GM19240 (cell line): ENCODE measurements around the gene CHRNA3.
"Not testable (repeated sequence)": the region's sequence is repeated elsewhere in the genome, so short reads cannot be mapped to it uniquely, and the experiment has no call there.

Experiments used
- DNase-seq: peaks from one replicate; pipeline ENCODE4 v3.0.0; 2011; ENCODE audit warnings: low spot score; ENCODE audit not compliant: insufficient read length

The CHRNA3 gene

DNA sequence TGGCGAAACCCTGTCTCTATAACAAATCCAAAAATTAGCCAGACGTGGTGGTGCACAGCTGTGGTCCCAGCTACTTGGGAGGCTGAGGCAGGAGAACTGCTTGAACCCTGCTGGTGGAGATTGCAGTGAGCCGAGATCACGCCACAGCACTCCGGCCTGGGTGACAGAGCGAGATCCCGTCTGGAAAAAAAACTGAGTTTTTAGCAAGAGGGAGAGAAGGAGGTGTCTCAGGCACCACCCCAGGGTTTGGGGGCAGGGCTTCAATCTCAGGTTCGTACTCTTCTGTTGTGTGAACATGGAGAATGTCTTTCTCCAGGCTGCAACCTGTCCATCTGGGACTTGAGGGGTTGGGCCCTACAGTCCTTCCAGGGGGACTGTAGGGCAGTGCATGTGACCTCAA lies 2.7 kb downstream of the CHRNA3 start:
- DNase-seq, result no peak

DNA sequence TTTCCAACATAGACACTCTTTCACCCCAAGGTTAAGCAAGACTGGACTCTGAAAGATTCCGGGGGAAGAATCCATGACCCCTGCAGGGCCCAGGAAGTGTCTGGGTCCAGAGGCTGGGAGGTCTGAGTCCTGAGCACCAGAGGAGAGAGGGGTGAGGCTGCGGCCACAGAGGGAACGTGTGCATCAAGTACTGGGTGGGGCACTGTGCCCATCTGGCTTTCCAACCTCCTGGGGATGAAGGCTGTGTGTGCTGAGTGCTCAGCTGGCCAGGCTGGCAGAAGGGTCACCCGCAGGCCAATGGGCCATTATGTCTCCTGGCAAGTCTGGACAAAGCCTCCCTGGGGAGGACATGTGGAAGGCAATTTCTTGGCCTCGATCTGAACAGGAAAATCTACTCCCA lies 3.3 kb downstream of the CHRNA3 start:
- DNase-seq, result no peak

DNA sequence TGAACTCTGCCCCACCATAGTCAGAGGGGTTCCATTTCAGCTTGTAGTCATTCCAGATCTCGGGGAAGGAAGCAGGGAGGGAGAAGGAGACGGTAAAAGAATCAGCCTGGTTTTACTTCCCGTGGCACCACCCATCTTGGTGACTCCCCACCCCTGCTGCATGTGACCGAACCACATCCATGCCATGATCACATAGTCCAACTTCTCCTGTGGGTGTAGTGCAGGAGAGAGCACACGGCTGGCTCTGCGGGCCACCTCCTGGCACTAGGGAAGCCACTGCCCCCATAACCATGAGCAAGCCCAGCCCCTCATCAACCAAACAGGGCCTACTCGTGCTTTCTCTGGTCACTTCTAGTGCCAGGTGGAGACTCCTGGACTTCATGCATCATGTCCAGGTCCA lies 3.7 kb downstream of the CHRNA3 start:
- no peak for DNase-seq

DNA sequence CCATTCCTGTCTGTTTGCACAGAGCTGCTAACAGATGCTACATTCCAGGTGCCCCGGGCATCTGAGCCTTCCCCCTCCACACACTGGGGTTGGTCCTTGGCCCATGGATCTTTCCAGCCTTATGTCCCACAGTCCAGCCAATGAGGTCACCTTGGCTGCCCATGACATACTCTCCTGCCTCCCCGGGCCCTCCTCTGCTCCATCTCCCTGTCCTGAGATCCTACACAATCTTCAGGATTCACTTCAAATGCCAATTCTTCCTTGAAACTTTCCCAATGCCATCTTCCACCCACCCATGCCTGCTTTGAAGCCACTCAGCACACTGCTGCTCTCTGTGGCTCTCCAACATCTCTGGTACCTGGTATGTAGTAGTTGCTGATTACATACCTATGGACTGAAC lies 4.3 kb downstream of the CHRNA3 start:
- DNase-seq, result no peak

DNA sequence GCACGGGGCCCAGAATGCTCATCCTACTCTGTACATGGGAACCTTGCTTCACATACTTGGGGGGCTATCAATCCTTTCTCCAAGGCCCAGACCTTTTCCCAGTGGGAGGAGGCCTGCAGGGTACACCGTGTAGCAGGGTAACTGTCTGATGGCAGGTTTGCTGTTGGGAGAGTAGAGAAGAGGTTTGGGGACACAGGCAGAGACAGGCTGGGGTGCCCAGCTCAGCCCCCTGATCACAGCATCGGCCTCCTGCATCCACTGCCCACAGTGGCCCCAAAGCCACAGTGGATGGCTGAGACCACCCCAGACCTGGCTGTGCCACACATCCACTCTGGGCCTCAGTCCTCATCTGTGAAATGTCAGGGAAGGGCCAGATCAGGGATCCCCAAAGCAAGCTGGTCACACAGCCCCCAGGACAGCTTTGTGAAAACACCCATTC lies 5.6 kb downstream of the CHRNA3 start:
- no peak for DNase-seq

DNA sequence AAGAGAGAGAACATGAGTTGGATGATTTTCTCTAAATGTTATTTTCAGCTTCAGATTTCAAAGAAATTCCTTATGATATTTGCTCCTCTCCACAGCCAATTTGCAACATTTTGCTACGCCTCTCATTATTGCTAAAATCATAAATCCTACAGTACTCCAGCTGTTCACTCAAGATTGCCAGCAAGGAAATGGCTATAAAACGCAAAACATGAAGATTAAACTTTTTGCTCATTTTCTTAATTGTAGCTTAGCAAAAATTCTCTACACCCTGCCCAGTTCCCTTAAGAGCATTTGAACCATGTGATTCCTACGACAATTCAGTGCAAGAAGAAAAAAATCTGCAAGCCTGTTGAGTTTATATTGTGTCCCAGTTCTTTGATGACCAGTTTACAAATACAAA lies 6.8 kb downstream of the CHRNA3 start:
- DNase-seq, result no peak

DNA sequence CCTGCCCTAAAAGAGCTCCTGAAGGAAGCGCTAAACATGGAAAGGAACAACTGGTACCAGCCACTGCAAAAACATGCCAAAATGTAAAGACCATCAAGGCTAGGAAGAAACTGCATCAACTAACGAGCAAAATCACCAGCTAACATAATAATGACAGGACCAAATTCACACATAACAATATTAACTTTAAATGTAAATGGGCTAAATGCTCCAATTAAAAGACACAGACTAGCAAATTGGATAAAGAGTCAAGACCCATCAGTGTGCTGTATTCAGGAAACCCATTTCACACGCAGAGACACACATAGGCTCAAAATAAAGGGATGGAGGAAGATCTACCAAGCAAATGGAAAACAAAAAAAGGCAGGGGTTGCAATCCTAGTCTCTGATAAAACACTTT lies 11.2 kb downstream of the CHRNA3 start:
- not testable (repeated sequence) for DNase-seq

DNA sequence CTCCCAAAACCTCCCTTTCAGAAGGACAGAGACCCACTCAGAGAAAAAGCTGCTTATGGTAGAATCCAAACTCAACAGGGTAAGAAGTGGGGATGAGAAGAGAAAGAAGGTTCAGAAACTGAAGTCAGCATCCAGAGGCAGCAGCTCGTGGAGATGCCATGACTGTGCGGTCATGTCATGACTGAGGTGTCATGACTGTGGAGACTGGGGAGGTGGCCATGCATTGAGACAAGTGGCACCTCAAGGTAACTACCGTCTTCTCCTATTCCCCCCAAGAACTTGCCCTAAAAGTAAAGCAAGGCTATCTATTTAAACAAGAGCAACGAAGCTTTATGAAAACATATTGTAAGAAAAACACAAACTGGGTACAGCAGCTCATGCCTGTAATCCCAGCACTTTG lies 15.1 kb downstream of the CHRNA3 start:
- no peak for DNase-seq

DNA sequence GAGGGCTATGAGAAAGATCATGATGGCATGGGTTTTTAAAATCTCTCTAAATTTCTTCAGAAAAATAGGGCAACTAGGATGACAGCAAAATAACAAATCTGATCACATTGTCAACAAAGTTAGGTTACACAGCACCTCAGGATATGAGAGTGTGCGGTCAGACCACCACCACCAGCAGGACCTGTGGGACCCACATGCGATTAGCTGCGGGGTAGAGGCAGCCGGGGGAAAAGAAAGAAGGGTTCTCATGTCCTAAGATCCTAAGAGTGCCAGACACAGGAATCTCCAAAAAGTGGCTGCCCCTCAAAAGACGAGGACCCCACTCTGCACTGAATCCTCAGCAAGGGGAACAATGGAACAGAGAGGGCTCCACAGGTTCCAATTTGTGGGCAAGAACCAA lies 15.6 kb downstream of the CHRNA3 start:
- no peak for DNase-seq

DNA sequence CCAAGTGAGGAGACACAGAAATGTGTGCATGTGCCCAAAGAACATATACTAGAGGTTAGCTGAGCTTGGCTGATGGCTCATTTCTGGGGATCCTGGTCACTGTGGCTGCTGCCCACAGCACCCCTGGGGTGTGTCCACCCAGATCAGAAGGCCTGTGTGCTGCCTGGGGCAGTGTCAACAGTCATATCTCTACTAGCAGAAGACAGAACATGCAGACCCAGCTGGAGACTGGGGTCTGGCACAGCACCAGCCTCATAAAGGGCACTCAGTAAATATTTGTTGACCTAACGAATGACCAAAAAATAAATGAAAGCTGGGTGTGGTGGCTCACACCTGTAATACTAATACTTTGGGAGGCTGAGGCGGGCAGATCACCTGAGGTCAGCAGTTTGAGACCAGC lies 16.4 kb downstream of the CHRNA3 start:
- DNase-seq, result no peak

DNA sequence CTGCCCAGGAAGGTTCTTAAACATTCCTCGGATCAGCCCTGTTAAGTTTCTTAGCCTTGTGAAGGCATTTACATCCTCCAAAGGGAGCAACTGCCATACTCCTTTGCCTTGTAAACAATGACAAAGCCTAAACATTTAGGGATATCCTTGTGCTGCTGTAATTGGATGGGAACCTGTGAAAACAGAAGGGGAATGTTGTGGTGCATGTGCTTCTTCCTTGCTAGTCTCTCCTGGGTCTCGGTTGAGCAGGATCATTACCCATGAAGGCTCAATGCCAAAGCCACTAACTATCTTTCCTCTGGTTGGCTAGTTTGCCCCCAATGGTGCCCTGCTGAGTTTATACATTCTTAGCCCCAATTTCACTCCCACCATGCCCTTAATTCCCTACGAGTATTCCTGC lies 17.3 kb downstream of the CHRNA3 start:
- no peak for DNase-seq

DNA sequence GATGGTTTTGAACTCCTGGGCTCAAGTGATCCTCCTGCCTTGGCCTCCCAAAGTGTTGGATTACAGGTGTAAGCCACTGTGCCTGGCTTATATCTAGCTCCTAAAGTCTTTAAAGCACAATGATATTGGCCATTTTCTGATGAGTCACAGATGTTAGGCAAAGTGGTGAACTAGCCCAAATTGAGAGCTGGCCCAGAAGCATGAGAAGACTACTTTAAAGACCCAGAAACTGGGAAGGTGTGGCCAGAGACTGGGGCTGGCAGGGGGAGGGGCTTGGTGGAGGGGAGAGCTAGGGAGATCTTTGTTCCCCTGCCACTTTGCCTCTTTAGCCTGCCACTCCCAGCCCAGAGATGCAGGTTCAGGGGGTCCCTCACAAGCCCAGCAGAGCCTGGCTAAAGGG lies 21.6 kb downstream of the CHRNA3 start:
- no peak for DNase-seq

DNA sequence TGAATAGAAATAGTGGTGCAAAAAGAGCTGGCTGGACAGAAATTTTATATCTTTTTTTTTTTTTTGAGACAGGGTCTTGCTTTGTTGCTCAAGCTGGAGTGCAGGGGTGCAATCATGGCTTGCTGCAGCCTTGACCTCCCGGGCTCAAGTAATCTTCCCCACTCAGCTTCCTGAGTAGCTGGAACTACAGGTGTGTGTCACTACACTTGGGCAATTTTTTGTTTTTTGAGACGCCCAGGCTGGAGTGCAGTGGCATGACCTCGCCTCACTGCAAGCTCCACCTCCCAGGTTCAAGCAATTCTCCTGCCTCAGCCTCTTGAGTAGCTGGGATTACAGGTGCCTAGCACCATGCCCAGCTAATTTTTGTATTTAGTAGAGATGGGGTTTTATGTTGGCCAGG lies 22.4 kb downstream of the CHRNA3 start:
- no peak for DNase-seq

DNA sequence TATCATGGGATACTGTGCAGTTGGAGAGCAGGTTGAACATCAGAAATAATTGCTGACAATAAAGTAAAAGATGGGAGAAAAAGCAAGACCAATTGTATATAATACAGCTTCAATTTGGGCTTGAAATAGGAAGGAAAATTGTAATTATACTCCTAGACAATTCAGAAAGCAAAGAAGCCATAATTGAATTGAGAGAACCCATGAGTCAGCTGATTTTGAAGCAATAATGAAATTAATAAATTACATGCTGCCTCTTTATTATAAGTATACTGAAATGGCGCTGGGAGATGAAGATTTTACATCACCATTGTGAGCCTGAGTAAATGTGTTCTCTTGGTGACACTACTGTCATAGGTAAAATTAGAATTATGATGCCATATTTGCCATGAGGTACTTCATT lies 23.2 kb downstream of the CHRNA3 start:
- no peak for DNase-seq

DNA sequence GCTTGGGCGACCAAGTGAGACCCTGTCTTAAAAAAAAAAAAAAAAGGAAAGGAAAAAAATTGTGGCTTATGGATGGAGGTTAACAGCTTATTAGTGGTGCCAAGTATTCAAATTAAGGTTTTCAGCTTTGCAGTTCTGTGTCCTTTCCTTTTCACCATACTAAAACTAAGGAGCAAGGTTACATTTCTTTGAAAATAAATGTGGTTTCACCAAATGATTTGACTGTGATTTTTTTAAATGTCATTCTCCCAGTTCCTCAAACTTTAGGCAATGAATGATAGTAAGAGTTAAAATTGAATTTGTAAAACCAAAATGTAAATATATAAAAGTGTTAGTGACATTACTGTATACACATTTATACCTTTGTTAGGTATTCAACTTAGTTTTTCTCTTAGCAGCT lies 45.9 kb downstream of the CHRNA3 start:
- no peak for DNase-seq

DNA sequence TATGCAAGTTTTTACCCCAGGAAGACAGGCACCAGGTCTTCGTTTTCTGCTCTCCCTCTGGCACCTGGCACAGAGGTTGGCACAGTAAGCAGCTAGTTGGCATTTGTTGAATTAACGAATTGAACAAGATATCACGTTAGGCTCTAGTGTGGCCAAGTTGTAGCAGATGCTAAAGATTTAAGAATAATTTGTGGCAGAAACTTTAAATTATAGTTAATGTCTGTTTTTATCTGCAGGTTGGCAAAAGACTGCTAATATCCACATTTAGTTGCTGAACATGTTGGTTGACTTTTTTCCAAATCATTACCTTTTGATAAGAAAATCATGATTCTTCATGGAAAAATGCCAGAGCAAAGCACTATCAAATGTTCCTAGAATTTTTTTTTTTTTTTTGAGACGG lies 47.4 kb downstream of the CHRNA3 start:
- DNase-seq, result no peak

DNA sequence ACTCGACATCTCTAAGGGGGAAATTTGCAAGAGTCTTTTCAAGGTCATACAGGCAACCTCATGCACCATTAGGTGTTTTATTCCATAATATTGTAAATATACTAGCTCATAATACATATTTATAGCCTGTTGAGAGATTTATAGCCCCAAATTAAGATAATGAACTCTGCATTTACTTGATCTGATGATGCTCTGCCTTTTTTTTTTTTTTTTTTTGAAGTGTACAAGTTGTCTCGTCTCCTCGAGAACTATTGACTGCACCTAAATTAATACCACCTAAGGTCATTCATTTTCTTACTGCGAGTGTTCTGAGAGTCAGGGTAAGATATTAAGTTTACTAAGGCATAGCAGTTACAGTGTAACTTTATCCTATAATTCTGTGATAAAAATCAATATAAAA lies 49.4 kb downstream of the CHRNA3 start:
- DNase-seq, result no peak

DNA sequence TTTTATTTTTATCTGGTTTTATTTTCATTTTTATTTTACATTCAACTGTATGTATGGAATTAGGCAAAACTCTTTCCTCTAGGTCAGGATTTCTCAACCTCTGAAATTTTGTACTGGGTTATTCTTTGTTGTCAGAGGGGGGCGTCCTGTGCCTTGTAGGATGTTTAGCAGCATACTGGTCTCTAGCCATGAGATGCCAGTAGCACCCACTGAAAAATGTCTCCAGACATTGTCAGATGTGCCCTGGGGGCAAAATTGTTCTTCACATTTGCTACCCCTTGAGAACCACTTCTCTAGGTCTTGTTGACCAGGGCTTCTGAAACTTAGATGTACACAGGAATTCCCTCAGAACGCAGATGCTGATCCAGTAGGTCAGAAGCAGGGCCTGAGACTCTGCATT lies 50.1 kb downstream of the CHRNA3 start:
- DNase-seq, result no peak

DNA sequence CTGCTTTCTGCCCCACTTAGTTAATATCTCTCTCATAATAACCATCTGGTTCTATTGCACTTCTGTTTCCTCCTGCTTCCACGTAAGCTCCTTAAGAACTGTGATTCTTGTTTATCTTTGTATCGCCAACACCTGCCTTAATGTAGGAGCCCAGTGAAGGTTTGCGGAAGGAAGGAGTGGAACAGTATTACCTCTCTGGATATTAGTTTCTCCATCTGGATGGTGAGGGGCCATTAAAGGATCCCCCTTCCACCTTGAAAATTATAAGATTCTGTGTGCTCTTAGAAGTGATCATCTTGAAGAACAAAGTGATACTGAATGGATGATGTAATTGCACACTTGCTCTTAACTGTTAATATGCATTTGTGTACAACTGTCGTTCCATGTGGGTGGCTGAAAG lies 53.3 kb downstream of the CHRNA3 start:
- no peak for DNase-seq

DNA sequence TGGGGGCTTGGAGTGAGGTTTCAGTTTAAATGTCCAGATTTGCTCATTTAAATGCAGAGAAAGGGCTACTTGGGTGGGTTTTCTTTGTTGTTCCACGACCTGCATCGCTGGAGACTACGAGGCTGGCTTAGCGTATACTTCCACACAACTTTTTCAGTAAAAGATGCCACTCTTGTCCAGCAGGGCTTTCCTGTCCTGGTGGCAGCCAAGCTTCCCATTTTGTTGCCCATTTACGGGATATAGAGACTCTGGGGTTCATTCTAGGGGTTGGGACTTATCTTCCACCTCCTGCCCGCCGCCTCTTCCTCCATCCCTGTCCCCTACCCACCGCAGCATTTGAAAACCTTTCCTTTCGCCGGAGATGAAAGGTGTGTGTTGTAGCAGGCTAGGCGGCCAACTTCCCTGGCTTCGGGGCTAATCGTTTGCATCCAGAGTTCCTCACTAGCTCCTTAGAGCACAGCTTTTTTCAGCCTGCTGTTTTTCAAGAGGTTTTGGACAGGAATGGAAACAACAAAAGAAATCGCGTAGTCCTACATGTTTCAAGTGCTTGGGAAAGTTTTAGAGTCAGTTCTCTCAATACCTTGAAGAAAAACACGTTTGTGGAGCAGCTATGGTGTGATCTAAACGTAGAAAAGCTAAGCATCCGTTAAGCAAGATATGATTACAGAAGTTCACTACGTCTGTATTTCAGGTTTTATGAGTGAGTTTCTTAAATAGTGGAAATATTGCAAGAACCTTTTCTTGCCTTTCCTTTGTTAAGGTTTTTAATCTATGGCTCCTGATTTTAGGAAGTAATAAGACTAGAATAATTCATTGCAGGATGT lies 54.6 kb downstream of the CHRNA3 start:
- DNase-seq, result no peak

DNA sequence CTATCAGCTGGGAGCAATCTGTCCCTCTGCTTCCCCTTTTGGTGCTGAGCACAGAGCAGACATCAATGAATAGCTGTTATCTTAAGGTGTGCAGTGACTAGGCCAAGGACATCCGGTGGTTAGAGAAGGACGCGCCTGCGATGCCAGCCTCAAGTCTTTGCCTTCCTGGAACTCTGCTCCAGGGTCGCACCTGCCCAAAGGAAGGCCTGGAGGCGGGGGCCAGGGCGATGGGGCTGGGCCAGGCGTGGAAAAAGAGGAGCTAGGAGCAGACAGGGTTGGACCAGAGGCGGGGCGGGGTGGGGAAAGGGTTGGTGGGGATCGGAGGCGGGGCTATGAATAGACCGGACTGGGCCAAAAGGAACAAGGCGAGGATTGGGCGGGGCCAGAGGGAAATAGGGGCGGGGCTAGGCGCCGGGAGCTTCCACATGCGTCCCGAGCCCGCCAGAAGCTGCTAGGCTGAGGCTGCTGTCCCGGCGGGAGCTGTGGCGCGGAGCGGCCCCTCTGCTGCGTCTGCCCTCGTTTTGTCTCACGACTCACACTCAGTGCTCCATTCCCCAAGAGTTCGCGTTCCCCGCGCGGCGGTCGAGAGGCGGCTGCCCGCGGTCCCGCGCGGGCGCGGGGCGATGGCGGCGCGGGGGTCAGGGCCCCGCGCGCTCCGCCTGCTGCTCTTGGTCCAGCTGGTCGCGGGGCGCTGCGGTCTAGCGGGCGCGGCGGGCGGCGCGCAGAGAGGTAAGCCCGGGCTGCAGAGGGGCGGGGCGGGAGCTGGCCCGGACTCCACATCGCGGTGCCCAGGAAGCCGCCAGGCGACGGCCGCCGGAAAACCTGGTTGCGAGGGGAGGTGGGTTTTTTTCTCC lies 55.5 kb downstream of the CHRNA3 start, which contains the start of gene CHRNA5:
CHRNA5 (plus strand) TSS at position 424 of the 854 bp plus-strand sequence; CDS start at position 624, 200 bp downstream.
- DNase-seq, result peak; percentile 77

DNA sequence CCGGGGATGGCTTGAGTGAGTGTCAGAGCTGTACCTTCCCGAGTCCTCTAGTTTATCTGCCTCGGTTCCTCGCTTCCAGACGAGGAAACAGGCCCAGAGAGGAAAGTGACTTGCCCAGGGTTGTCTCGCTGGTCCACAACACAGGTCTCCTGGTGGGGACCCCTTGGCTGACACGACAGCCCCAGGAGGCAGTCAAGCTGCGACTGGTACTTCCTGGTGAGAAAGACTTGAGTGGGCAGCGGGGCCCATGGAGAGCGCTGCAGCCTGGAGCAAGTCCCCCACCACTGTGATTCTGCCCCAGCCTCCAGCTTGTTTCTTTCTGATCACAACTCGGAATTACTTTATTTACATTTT lies 56.1 kb downstream of the CHRNA3 start:
- no peak for DNase-seq

DNA sequence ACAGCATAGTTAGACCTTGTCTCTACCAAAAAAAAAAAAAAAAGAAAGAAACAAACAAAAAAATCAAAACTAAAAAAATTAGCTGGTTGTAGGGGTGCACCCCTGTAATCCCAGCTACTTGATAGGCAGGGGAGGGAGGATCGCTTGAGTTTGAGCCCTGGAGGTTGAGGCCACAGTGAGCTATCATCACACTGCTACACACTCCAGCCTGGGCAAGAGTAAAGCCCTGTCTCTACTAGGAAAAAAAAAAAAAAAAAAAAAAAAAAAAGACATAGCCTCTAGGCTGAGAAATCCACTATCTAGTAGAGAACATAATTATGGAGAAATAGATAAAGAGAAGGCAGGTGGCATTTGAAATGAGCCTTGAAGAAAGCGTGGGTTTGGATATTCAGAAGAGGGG lies 57.7 kb downstream of the CHRNA3 start:
- no peak for DNase-seq
